Astrocyte (in vitro differentiated cells and primary cell): ENCODE results near the gene TENM3. TPM values are rescaled to one million over a fixed set of nuclear protein-coding genes. Genes with fewer than 3 reads are reported as not detected.

Source experiments
- DNase-seq: peaks from one replicate; pipeline ENCODE4 v3.0.0-alpha.2; 2010; ENCODE audit warnings: low read depth
- FAIRE-seq: peaks from 2 replicates; lab custom pipeline; 2011; peaks lifted over from hg19 to GRCh38; lab: Jason Lieb, UNC
- H2AFZ ChIP-seq: 2 replicates; pipeline ENCODE4 v1.6.0; 2012; ENCODE audit warnings: low read depth, low read length, inconsistent platforms
- H3K27ac ChIP-seq: 2 replicates; pipeline ENCODE4 v1.5.1; 2011; ENCODE audit warnings: low read depth, low read length, inconsistent platforms
- H3K27me3 ChIP-seq: 2 replicates; pipeline ENCODE4 v1.6.0; 2011; ENCODE audit warnings: low read length, inconsistent platforms; ENCODE audit not compliant: insufficient read depth
- H3K36me3 ChIP-seq: 2 replicates; pipeline ENCODE4 v1.5.1; 2011; ENCODE audit warnings: low read length, inconsistent platforms; ENCODE audit not compliant: insufficient read depth
- H3K4me1 ChIP-seq: 2 replicates; pipeline ENCODE4 v1.5.1; 2011; ENCODE audit warnings: low read length, inconsistent platforms; ENCODE audit not compliant: insufficient read depth
- H3K4me2 ChIP-seq: 2 replicates; pipeline ENCODE4 v1.6.0; 2012; ENCODE audit warnings: low read length, inconsistent platforms
- H3K4me3 ChIP-seq: 2 replicates; pipeline ENCODE4 v1.5.1; 2011; ENCODE audit warnings: low read depth, mild to moderate bottlenecking, low read length, inconsistent platforms; ENCODE audit not compliant: insufficient read depth
- H3K79me2 ChIP-seq: 2 replicates; pipeline ENCODE4 v1.6.0; 2012; ENCODE audit warnings: mild to moderate bottlenecking, low read length, inconsistent platforms; ENCODE audit not compliant: insufficient read depth
- H3K9ac ChIP-seq: 2 replicates; pipeline ENCODE4 v1.6.0; 2012; ENCODE audit warnings: mild to moderate bottlenecking, low read length, inconsistent platforms
- H3K9me3 ChIP-seq: 2 replicates; pipeline ENCODE4 v1.5.1; 2012; ENCODE audit warnings: low read depth, mild to moderate bottlenecking, low read length, inconsistent platforms; ENCODE audit not compliant: insufficient read depth
- H4K20me1 ChIP-seq: 2 replicates; pipeline ENCODE4 v1.6.0; 2012; ENCODE audit warnings: low read length, inconsistent platforms; ENCODE audit not compliant: insufficient read depth
- H3K27ac Mint-ChIP-seq: one replicate; pipeline ENCODE4 v1.8.0; 2021; ENCODE audit warnings: mild to moderate bottlenecking, mixed read lengths; ENCODE audit not compliant: unreplicated experiment
- H3K27me3 Mint-ChIP-seq: one replicate; pipeline ENCODE4 v1.8.0; 2021; ENCODE audit warnings: low read depth, mixed read lengths; ENCODE audit not compliant: unreplicated experiment
- H3K36me3 Mint-ChIP-seq: one replicate; pipeline ENCODE4 v1.8.0; 2021; ENCODE audit warnings: low read depth, mixed read lengths; ENCODE audit not compliant: unreplicated experiment
- H3K4me1 Mint-ChIP-seq: one replicate; pipeline ENCODE4 v1.8.0; 2021; ENCODE audit warnings: low read depth, mixed read lengths; ENCODE audit not compliant: unreplicated experiment
- H3K4me3 Mint-ChIP-seq: one replicate; pipeline ENCODE4 v1.8.0; 2021; ENCODE audit warnings: mild to moderate bottlenecking, moderate library complexity, mixed read lengths; ENCODE audit not compliant: unreplicated experiment
- H3K9me3 Mint-ChIP-seq: one replicate; pipeline ENCODE4 v1.8.0; 2021; ENCODE audit warnings: mild to moderate bottlenecking, mixed read lengths; ENCODE audit not compliant: unreplicated experiment
- CTCF ChIP-seq: IDR thresholded peaks from 2 replicates; pipeline ENCODE4 v1.5.1; 2011; ENCODE audit warnings: low read depth, mild to moderate bottlenecking, inconsistent platforms, low read length, moderate library complexity; ENCODE audit not compliant: insufficient read depth
- EZH2 ChIP-seq: IDR thresholded peaks from 2 replicates; pipeline ENCODE4 v1.6.1; 2012; ENCODE audit warnings: mild to moderate bottlenecking, low read length, inconsistent platforms; ENCODE audit not compliant: insufficient read depth
- total RNA-seq: library from RNA; stranded (reverse); gene quantifications from 2 replicates; pipeline ENCODE4 v1.2.1, GENCODE V29; 2021

The TENM3 gene
- total RNA-seq, 1 donor from 2014 or later, result 127 TPM

- H3K9me3 Mint-ChIP-seq, result peaks cover 3% of the 10 kb centered on the region
- no peaks in the 10 kb centered on the region for H3K4me1 ChIP-seq
- no peaks in the 10 kb centered on the region for H3K36me3 Mint-ChIP-seq
- H3K27ac Mint-ChIP-seq, result no peak overlapping the region
- no peaks in the 10 kb centered on the region for H3K36me3 ChIP-seq
- peaks cover 27% of the 10 kb centered on the region for H3K27me3 Mint-ChIP-seq
- H4K20me1 ChIP-seq, result no peaks in the 10 kb centered on the region
- H2AFZ ChIP-seq, result no peak overlapping the region
- no peaks in the 10 kb centered on the region for H3K4me1 Mint-ChIP-seq
- TF ChIP-seq CTCF (no peak), EZH2 (no peak)
- H3K4me2 ChIP-seq, result no peak overlapping the region
- no peak overlapping the region for H3K4me3 Mint-ChIP-seq
- H3K27me3 ChIP-seq, result no peaks in the 10 kb centered on the region
- no peaks in the 10 kb centered on the region for H3K79me2 ChIP-seq
- DNase-seq, result no peak
- H3K4me3 ChIP-seq, result no peak overlapping the region
- H3K9ac ChIP-seq, result no peak overlapping the region
- no peaks in the 10 kb centered on the region for H3K9me3 ChIP-seq
- no peak for FAIRE-seq
- no peak overlapping the region for H3K27ac ChIP-seq
Observed at GRCh38 chr4:182823576-182823975, 580.4 kb downstream of the TENM3 start.

- Histone ChIP-seq H3K79me2 (no peaks in the 10 kb centered on the region), H3K36me3 (no peaks in the 10 kb centered on the region), H3K9me3 (no peaks in the 10 kb centered on the region), H3K9ac (no peak overlapping the region), H3K27ac (no peak overlapping the region), H4K20me1 (no peaks in the 10 kb centered on the region), H3K4me2 (no peak overlapping the region), H3K27me3 (peaks cover 3% of the 10 kb centered on the region), H3K4me3 (no peak overlapping the region), H3K4me1 (no peaks in the 10 kb centered on the region), H2AFZ (no peak overlapping the region)
- Mint-ChIP-seq H3K27me3 (peaks cover 38% of the 10 kb centered on the region), H3K4me1 (no peaks in the 10 kb centered on the region), H3K27ac (no peak overlapping the region), H3K9me3 (peaks cover 3% of the 10 kb centered on the region), H3K4me3 (no peak overlapping the region), H3K36me3 (no peaks in the 10 kb centered on the region)
- DNase-seq (no peak), FAIRE-seq (no peak)
- TF ChIP-seq CTCF, result no peak
- TF ChIP-seq EZH2, result no peak
Observed at GRCh38 chr4:182825003-182825402, 581.8 kb downstream of the TENM3 start.

- Mint-ChIP-seq H3K27me3 (peaks cover 37% of the 10 kb centered on the region), H3K4me3 (no peak overlapping the region)
- no peak overlapping the region for H3K27ac ChIP-seq
Observed at GRCh38 chr4:182825786-182826185, 582.6 kb downstream of the TENM3 start.

More at GRCh38 chr4:182825786-182826185, 582.6 kb downstream of the TENM3 start:
- Histone ChIP-seq H3K36me3 (no peaks in the 10 kb centered on the region), H4K20me1 (no peaks in the 10 kb centered on the region), H3K4me2 (no peak overlapping the region), H3K9me3 (peaks cover 2% of the 10 kb centered on the region), H3K79me2 (no peaks in the 10 kb centered on the region), H3K27me3 (peaks cover 7% of the 10 kb centered on the region), H3K9ac (no peak overlapping the region), H2AFZ (no peak overlapping the region), H3K4me1 (no peaks in the 10 kb centered on the region), H3K4me3 (no peak overlapping the region)
- no peaks in the 10 kb centered on the region for H3K36me3 Mint-ChIP-seq
- DNase-seq (no peak), FAIRE-seq (no peak)
- H3K4me1 Mint-ChIP-seq, result no peaks in the 10 kb centered on the region
- H3K27ac Mint-ChIP-seq, result no peak overlapping the region
- peaks cover 3% of the 10 kb centered on the region for H3K9me3 Mint-ChIP-seq
- TF ChIP-seq CTCF (no peak), EZH2 (no peak)
